Upper lobe of left lung (tissue), 4 donors: ENCODE measurements around the gene CDK4.

Source experiments
- POLR2A ChIP-seq, 4 donors: fragments of 450-650 bp; IDR thresholded peaks; one replicate each; pipeline ENCODE4 v1.5.1; 2016 to 2017; ENCODE audit warnings: antibody characterized with exemption in 4 of 4, mild to moderate bottlenecking in 2 of 4
- POLR2AphosphoS5 ChIP-seq, 2 donors: sonication (generic); formaldehyde crosslinking; IDR thresholded peaks; one replicate each; pipeline ENCODE4 v1.5.1; 2017; ENCODE audit warnings: antibody characterized with exemption in 2 of 2
- TF ChIP-seq, protein P1 (sequence below), 6 experiments: fragments of 450-650 bp in 4 of 6; fragments of 200-600 bp in 2 of 6; sonication (generic) in 2 of 6; IDR thresholded peaks; one replicate each; pipeline ENCODE4 v1.5.1; 2016 to 2019; ENCODE audit warnings: antibody characterized with exemption in 6 of 6

DNA sequence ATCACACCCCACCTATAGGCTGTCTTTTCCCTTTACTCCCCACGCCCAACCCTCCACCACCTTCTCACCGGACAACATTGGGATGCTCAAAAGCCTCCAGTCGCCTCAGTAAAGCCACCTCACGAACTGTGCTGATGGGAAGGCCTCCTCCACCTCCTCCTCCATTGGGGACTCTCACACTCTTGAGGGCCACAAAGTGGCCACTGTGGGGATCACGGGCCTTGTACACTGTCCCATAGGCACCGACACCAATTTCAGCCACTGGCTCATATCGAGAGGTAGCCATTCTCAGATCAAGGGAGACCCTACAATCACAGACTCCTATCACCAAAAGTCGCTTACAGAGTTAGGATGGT, 700 bp downstream of the CDK4 start:
- TF ChIP-seq, protein P1, sequence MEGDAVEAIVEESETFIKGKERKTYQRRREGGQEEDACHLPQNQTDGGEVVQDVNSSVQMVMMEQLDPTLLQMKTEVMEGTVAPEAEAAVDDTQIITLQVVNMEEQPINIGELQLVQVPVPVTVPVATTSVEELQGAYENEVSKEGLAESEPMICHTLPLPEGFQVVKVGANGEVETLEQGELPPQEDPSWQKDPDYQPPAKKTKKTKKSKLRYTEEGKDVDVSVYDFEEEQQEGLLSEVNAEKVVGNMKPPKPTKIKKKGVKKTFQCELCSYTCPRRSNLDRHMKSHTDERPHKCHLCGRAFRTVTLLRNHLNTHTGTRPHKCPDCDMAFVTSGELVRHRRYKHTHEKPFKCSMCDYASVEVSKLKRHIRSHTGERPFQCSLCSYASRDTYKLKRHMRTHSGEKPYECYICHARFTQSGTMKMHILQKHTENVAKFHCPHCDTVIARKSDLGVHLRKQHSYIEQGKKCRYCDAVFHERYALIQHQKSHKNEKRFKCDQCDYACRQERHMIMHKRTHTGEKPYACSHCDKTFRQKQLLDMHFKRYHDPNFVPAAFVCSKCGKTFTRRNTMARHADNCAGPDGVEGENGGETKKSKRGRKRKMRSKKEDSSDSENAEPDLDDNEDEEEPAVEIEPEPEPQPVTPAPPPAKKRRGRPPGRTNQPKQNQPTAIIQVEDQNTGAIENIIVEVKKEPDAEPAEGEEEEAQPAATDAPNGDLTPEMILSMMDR (IDR thresholded peaks at IDR 0.05) = no peak
- TF ChIP-seq POLR2AphosphoS5 (IDR thresholded peaks at IDR 0.05) (no peak), POLR2A (IDR thresholded peaks at IDR 0.05) (no peak)
